Inflammatory macrophage treated with lipopolysaccharide for 1 hour (primary cell): ENCODE measurements around the gene DMC1.
A peak's percentile ranks its signal among the peaks of the same experiment; 100 is the strongest.
"Not testable (repeated sequence)": the region's sequence is repeated elsewhere in the genome, so short reads cannot be mapped to it uniquely, and the experiment has no call there.

Source experiments
- DNase-seq, 2 donors: peaks; one replicate each; pipeline ENCODE4 v3.0.0-alpha.2; 2020 to 2022

The DMC1 gene, protein sequence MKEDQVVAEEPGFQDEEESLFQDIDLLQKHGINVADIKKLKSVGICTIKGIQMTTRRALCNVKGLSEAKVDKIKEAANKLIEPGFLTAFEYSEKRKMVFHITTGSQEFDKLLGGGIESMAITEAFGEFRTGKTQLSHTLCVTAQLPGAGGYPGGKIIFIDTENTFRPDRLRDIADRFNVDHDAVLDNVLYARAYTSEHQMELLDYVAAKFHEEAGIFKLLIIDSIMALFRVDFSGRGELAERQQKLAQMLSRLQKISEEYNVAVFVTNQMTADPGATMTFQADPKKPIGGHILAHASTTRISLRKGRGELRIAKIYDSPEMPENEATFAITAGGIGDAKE

DNA sequence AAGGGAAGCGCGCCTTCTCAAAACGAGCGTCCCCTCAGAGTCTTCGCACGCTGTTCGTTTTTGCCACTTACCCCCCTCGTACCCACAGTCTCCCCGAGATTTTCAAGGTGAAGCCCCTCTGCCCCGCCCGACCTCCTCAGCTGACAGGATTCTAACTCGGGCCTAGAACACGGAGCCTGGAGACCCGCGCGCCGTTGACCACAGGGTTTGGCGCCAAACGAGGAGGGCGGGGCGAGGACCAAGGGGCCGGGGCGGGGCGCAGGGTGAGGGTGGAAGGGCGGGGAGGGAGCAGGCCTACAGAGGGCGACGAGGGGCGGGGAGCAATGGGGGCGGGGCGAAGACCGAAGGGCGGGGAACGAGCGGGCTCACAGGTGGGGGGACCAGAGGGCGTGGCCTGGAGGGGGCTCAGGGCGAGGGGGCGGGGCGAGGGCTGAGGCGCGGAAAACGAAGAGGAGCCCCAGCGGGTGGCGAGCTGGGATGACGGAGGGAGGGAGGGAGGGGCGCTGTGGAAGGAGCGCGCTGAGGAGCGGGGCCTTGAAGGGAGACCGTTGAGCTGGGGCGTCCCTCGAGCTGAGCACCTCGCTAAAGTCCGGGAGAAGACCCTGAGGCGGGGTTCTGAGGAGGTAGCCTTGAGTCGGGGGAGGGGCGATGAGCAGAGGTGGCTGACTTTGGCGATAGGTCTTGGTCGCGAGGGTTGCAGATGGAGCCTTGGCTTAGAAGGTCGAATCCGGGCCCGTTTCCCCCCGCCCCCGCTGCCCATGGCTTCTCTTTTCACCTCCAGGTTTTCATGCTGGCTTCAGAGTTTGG lies at the start of gene DMC1:
TSS of gene DMC1 (minus strand) at position 212 of the 807 bp plus-strand sequence. CDS start 1,927 bp downstream, outside the sequence.
- DNase-seq = peak; percentile 40 to 65

DNA sequence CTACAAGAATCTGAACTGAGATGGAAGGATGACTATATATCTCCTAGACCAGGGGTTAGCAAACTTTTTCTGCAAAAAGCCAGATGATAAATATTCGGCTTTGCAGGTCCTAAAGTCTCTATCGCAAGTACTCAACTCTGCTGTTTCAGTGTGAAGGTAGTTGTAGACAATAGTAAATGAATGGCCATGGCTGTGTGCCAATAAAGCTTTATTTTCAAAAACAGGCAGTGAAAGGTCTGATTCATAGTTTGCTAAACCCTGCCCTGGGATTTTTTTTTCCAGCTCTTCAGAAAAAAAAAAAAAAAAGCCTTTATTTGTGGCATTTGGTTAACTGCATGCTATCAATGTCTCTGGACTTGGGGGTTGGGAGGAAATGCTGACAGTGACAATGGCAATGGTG lies 48.7 kb upstream of the DMC1 start:
- DNase-seq = no peak

DNA sequence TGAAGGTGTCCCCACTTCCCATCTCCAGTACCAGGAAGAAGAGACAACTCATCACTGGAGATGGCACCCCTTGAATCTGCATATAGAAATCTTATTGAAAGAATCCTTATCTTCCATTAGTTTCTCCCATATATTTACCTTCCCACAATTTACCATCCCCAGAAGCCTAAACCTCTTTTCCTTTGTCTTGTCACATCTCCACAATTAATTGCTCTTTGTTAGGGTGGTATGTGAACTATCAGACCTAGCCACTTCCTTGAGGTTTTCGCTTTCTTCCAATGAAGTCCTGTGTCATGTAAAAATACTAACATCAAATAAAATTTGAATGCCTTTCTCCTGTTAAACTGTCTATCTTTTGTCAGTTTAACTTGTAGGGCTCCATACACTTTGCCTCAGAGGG lies 48.3 kb upstream of the DMC1 start:
- no peak for DNase-seq

DNA sequence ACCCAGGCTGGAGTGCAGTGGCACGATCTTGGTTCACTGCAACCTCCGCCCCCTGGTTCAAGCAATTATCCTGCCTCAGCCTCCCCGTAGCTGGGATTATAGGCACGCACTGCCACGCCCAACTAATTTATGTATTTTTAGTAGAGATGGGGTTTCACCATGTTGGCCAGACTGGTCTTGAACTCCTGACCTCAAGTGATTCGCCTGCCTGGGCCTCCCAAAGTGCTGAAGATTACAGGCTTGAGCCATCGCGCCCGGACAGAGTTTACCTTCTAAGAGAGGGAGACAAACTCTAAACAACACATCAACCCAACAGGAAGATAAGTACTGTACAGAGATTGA lies 45.1 kb upstream of the DMC1 start:
- DNase-seq = not testable (repeated sequence)

DNA sequence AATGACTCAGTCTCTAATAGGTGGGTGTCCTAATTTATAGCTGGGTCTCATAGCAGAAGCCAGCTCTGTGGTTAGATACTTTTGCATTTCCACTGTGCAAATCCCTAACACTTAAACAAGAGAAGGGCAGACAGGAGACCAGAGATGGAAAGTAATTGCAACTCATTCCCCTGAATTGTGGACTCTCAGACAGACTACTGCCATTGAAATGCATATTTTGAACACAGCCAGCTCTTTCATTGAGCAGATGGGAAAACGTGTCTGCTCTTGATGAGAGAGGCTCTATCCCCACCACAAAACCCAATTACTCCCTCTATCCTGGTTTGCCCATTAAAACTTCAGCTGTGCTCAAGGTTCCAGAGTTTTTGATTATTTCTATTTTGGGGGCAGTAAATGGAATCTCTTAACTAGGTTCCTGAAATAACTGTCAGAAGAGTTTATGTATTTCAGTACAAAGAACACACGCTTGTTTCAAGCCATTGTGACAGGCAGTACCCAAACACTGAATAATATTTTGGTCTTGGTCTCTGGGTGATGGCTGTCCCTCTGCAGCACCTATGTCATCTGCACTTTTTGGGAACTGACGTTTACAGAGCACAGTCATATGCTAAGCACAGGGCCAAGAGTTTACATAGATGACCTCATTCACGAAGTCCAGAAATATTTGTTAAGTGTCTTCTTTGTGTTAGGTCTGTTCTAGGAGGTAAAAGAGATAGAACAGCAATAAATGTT lies 44.5 kb upstream of the DMC1 start:
- peak in 1 of 2 donors; percentile 5 for DNase-seq

DNA sequence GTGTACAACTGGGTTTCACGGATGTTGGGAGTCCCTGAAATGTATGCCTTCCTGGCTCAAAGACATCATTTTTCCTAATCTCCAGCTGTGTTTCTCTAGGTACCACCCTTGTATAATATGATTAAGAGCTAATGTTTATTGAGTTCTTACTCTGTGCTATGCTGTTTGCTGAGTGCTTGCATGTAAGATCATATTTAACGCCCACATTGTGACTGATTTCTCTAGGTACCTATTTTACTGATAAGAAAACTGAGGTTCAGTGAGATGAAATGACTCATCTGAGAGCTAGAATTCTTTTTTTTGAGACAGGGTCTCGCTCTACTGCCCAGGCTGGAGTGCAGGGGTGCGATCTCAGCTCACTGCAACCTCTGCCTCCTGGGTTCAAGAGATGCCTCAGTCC lies 43.6 kb upstream of the DMC1 start:
- no peak for DNase-seq

DNA sequence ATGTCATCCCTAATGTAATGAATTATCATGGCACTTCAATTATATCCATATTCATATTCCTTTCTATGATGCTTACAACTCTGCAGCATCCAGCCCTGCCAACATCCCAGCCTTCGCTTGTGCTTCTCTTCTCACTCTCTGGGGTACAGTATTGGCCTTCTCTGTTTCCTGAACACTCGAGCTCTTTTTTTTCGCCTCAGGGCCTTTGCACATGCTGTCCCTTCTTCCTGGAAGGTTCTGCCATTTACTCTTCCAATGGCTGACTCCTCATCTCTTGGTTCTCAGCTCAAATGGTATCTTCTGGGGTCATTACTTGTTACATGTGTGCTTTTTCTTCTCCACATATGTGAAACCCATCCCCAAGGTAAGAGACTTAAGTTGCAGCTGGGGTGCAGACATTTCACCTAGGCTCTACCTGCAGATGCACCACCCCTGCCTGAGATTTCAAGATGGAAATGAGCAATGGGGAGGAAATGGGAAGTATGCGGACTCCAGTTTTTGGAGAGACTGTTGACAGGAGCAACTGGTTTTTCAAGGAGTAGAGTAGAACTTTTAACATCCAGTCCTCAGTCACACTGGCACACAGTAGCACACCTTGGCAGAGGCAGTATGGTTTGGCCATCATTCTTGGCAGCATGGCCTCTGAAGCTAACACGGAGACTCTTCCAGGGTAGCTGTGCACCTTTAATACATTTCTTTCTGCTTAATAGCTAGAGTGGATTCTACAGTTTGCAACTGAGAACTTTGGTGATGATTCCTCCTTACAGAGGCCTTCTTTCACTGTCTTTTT lies 42.4 kb upstream of the DMC1 start:
- DNase-seq = no peak

DNA sequence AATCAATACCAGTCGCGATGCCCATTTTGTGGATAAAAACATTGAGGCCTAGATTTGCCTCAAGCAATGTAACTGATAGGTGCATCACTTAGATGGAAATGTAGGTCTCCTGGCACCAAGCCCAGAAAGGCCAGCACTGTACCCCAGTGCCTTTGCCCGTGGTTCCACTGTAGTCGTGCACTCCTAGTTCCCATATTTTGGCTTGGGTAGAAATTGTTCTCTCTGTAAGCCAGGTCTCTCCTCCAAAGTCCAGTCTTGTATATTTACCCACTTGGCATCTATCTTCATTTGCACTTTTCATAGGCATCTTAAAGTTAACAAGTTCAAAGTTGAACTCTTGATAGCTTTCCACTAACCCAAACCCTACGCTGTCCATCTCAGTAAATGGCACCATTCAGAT lies 41.6 kb upstream of the DMC1 start:
- DNase-seq = no peak

DNA sequence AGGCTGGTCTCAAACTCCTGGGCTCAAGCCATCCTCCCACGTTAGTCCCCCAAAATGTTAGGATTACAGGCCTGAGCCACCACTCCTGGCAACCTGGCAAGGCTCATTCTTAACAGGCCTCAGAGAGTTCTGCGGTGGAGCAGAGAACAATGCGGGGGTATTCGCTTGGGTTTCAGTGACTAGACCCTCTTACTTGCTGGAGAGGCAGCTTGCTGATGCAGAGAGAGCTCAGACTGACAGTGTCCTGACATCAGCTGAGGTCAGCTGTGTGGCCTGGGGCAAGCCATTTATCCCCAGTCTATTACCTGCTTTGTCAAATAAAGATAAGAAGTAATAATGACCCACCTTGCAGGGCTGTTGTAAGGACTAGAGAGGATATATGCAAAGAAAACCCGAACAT lies 40.3 kb upstream of the DMC1 start:
- no peak for DNase-seq

DNA sequence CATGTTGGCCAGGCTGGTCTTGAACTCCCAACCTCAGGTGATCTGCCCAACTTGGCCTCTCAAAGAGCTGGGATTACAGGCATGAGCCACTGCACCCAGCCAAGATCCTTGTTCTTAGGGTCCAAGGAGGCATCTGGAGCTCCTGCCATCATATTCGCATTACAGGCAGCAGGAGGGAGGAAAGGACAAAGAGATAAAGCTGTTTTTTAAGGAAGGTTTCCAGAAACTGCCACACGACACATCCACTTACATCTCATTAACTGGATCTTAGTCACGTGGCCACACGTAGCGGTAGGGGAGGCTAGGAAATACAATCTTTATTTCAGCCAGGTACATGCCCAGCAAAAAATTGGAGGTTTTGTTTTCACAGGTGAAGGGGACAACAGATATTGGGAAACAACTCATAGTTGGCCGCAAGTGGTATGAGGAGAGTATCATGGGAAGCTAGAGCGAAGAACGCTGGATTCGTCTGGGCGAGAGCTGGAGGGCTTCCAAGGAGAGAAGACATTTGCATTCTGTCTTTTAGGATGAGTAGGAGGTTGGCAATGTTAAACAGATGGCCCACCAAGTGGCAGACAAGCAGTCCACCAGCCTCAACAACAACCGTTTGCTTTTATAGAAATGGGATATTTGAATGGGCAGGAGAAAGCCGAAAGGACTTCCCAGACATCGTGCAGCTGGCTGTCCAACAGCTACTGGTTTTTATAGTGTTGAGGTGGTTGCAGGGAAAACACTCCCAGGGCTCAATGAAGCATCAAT lies 39.2 kb upstream of the DMC1 start:
- no peak for DNase-seq

DNA sequence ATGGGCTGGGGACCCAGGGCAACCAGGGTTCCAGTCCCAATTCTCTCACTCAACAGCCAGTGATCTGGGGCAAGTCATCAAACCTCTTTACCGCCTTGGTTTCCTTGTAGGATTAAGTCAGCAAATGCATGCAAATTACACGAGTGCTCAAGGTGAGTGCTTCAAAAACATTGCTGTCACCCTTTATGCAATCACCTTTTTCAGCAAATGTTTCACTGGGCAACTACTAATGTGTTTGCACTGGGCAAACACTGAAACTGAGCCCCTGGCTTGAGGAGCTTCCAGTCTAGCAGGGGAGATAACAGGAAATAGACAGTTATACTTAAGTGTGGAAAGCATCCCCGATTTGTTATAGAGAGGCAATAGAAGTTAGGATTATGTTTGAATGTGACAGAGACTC lies 37.7 kb upstream of the DMC1 start:
- DNase-seq = no peak

DNA sequence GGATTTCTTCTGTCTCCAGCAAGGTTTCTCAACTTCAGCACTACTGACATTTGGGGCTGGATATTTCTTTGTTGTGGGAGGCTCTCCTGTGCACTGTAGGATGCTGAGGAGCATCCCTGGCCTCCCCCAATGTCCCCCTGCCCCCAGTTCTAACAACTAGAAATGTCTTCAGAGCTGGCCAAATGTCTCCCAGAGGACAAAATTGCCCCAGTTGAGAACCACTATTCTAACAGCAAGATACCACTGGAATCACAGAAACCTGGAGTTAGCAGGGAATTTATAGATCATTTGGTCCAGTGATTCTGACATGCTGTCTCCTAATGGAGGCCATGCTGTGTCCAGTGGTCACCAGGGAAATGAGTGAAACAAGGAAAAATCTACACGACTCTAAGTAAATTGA lies 32.2 kb upstream of the DMC1 start:
- no peak for DNase-seq

DNA sequence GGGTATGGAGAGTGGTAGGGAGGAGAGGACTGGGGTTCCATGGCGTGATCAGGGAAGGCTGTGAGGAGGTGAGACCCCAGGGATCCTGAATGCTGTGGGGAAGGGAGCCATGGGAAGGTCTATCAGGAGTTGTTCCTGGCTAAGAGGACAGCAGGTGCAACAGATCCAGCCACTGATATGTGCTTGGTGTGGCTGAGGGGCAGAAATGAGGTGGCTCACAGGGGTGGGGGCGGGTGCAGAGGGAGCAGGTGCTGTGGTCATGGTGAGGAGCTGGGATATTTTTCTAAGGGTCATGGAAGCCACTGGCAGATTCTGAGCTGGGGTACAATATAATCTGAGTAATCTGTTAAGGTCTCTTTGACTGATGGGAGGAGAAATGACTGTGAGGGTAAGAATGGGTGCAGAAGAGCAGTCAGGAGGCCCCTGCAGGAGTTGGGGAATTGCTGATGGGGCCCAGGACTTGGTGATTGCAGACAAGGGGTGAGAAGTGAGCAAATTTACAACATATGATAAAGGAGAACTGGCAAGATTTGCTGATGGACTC lies 31.3 kb upstream of the DMC1 start:
- DNase-seq = no peak

DNA sequence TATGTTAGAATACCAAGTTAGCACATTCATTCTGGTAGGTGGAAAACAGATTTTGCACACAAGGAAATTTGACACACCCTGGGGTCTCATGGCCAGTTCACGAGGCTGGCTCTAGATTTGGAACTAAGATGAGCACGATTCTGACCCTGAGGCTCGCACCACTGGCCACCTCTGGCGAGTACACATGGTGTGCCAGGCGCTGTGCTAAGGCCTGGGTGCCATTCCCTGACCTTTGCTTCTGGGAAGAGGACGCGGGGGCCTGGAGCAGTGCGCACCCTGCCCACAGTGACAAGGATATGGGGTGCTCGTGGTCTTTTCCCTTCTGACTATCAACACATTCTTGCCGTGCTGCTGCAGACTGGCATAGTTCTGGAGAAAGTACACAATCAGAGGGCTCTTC lies 29.5 kb upstream of the DMC1 start:
- DNase-seq = no peak

DNA sequence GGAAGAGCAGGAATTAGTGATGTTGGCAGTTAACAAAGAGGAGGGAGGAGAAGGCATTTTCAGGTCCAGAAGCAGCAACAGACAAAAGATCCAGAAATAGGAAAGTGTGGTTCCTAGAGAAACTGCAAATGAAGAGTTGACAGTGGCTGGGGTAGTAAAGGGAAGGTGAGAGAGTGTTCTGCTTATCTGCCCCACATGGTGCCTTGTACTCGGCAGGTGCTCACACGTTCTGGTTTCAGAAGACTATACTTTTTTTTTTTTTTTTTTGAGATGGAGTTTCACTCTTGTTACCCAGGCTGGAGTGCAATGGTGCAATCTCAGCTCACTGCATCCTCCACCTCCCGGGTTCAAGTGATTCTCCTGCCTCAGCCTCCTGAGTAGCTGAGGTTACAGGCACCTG lies 12.9 kb upstream of the DMC1 start:
- DNase-seq = not testable (repeated sequence)

DNA sequence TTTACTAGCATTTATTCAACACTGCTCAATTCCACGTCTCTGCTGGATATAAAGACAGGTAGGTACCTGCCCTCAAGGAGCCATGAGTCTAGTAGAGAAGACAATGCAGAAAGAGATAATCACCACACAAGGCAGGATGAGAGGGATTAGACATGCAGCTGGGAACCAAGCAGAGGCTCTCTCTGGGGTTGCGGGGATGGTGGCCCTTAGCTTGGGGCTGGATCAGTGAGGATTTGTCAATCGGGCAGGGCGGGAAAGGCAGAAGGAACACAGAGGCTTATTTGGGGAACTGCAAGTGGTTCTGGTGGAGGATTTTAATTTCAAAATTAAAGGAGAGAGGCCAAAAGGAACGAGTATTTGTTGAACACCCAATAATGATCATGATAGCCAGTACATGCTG lies 8.5 kb upstream of the DMC1 start:
- no peak for DNase-seq

DNA sequence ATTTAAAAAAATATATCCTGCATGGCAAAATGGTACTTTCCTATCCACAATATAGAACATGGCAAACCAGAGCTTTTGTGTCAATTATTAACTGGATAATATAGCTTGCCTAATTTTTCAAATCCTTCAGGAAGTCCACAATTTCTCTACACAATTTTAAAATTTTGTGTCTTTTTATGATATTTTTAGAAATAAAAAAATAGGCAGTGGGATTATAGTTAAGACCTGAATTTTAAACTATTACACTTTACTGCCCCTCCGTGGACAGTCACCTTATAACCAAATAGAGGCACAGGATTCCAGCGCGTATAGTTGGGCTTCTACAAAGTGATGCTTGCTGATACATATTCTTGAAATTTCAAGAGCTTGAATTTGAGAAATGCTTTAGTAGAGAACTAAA lies 2.1 kb upstream of the DMC1 start:
- peak; percentile 41 to 82 for DNase-seq

DNA sequence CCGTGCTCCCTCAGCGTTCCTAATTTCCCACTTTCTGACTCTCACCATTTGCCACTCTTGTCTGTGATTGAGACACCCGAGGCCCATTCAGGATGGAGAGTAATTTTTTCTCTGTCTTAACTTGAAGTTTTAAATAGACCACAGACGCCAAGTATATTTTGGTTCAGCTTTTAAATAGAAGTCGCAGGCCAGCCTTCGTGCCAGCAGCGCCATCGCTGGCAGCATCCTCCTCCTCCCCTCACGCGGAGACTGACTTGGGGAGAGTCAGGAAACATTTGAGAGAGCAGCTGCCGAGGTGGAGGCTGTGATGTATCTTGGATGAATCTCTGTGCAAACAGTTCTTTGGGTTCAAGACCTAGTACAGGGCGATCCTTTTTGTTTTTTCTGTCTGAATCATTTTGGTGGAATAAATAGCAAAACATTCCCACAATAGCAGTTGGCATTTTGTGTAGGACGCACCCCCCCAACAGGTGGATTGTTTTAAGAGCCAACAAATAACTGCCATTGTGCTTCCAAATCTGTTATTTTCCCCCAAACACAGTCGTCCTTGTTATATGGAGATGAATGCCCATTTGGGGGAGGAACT lies 889 bp upstream of the DMC1 start:
- DNase-seq = peak in 1 of 2 donors; percentile 19

DNA sequence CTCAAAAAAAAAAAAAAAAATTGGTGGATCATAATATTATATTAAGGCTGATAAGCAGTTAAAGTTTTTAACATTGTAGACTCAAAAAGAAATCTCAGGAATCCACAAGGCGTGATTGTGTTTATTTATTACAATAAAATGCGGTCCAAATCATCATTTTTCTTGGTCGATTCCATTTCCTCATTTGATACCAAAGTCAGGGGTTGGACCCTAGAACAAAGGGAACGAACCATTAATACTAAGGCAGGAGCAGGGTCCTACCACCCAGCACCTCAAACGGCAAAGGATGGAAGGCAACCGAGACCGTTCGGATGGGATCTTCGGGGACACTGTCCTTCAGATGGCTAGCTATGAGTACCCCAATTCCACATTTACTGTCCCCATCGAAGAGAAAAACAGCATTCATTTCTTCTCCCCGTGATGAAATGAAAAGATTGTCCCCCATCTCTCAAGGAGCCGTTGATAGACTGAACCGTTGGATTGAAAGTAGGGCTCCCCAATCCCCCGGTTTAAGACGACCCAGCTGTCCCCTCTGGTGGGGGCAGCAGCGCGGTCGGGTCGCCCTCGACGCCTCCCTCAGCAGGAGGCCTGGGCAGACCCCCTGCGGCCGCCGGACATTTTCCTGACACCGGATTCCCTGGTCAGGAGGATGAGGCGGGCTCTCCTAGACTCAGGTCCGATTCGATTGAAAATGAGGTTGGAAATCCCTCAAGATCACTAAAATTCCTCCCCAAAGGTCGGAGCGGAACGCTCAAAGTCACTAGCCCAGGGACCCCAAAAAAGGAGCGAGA lies 607 bp downstream of the DMC1 start:
- no peak for DNase-seq

DNA sequence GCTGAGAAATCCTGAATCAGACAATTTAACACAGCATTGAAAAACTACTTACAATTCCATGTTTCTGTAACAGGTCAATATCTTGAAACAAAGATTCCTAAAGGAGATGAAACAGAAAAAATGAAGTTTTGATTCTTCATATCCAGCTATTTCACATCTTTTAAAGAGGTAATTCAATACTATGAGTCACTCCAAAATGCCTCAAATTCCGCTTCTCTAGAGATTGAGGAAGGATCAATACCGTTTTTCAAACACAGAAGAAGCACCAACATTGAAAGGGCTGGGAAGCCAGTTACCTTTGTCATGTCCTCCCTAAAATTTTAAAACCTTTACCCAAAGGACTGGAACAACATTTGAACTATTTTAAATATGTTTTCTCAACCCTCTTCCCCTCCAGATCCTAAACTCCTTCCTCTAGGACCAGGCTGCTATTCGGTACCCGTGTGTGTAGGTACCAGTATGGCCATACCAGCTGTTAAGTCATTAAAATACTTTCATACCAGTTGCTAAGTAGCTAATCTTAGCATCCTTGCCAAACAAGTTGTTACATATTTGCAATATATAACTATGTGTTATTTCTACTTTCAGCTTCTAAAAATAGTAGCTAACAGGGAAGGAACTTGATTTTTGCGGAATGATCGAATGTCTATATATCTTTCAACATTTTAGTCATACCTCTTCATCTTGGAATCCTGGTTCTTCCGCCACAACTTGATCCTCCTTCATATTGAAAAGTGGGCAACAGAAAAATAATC lies 2.3 kb downstream of the DMC1 start:
- peak; percentile 23 to 57 for DNase-seq
